CD4-positive, alpha-beta T cell (primary cell): ENCODE measurements around the gene ARRDC1. TPM values are rescaled to one million over a fixed set of nuclear protein-coding genes. Genes with fewer than 3 reads are reported as not detected.

Source experiments
- ATAC-seq: fragments of 200-7000 bp; cut with Tn5 transposase; one replicate; pipeline ENCODE4 v1.10.0; 2022; ENCODE audit warnings: mild to moderate bottlenecking; ENCODE audit not compliant: poor library complexity
- CTCF ChIA-PET: fragments of 350-600 bp; sonication (Branson Sonifier 250); formaldehyde crosslinking; loops from one replicate; lab custom pipeline; 2021; ENCODE audit warnings: antibody characterized with exemption, inconsistent platforms; lab: Charles Lee
- POLR2A ChIA-PET: fragments of 350-600 bp; sonication (Branson Sonifier 250); formaldehyde crosslinking; loops from one replicate; lab custom pipeline; 2021; ENCODE audit warnings: antibody characterized with exemption, inconsistent platforms; lab: Charles Lee
- DNase-seq, 14 experiments: peaks; one replicate each; pipeline ENCODE4 v3.0.0-alpha.2; 2013 to 2020; ENCODE audit warnings: mixed read lengths in 2 of 14
- H3K27ac ChIP-seq, 2 donors: one replicate each; pipeline versions ENCODE4 v1.5.1 to v1.7.0; 2013; ENCODE audit warnings: low read length in 2 of 2, low read depth in 1 of 2, mild to moderate bottlenecking in 1 of 2
- H3K27me3 ChIP-seq, 2 experiments: 1 replicate in 1 of 2; 2 replicates in 1 of 2; pipeline versions ENCODE4 v1.6.1 to v1.7.0; 2013; ENCODE audit warnings: low read length in 2 of 2, control low read depth in 1 of 2, mild to moderate bottlenecking in 1 of 2, moderate library complexity in 1 of 2; ENCODE audit not compliant: insufficient read depth in 2 of 2, control insufficient read depth in 1 of 2
- H3K36me3 ChIP-seq: one replicate; pipeline ENCODE4 v1.6.1; 2013; ENCODE audit warnings: low read length, control low read depth; ENCODE audit not compliant: insufficient read depth
- H3K4me1 ChIP-seq: one replicate; pipeline ENCODE4 v1.6.1; 2013; ENCODE audit warnings: low read length, control low read depth; ENCODE audit not compliant: insufficient read depth
- H3K4me3 ChIP-seq: one replicate; pipeline ENCODE4 v1.5.1; 2013; ENCODE audit warnings: mild to moderate bottlenecking, low read length, moderate library complexity
- H3K9me3 ChIP-seq, 2 experiments: 1 replicate in 1 of 2; 2 replicates in 1 of 2; pipeline versions ENCODE4 v1.6.1 to v1.7.0; 2013; ENCODE audit warnings: low read length in 2 of 2, mild to moderate bottlenecking in 2 of 2, control low read depth in 1 of 2, moderate library complexity in 1 of 2; ENCODE audit not compliant: control insufficient read depth in 1 of 2, insufficient read depth in 1 of 2
- H3K27ac Mint-ChIP-seq: one replicate; pipeline ENCODE4 v1.8.0; 2020; ENCODE audit warnings: mixed read lengths
- H3K27me3 Mint-ChIP-seq: one replicate; pipeline ENCODE4 v1.8.0; 2021; ENCODE audit warnings: mixed read lengths
- H3K36me3 Mint-ChIP-seq: one replicate; pipeline ENCODE4 v1.8.0; 2021; ENCODE audit warnings: low read depth, mixed read lengths
- H3K4me1 Mint-ChIP-seq: one replicate; pipeline ENCODE4 v1.8.0; 2021; ENCODE audit warnings: low read depth, mixed read lengths
- H3K4me3 Mint-ChIP-seq: one replicate; pipeline ENCODE4 v1.8.0; 2020; ENCODE audit warnings: mild to moderate bottlenecking, mixed read lengths
- H3K9me3 Mint-ChIP-seq: one replicate; pipeline ENCODE4 v1.8.0; 2020; ENCODE audit warnings: mixed read lengths
- CTCF ChIP-seq: fragments of 200-600 bp; IDR thresholded peaks from one replicate; pipeline ENCODE4 v1.8.0; 2022; ENCODE audit warnings: antibody characterized with exemption, mild to moderate bottlenecking
- intact Hi-C, 2 experiments: fragments of 100-400 bp; cut with DNase I in 1 of 2; cut with micrococcal nuclease in 1 of 2; formaldehyde crosslinking; loops; one replicate each; pipeline versions ENCODE4 v1.15.1 to v1.9.0; 2023 to 2025; cut with DNase I, micrococcal nuclease
- total RNA-seq, 174 experiments: library from RNA in 2 of 174; stranded (reverse) in 2 of 174; gene quantifications; one replicate each; pipeline ENCODE4 v1.2.3 and lab custom pipeline; 2021 to 2026

ARRDC1 gene
- total RNA-seq, 2 experiments from 2014 or later: 45.5 to 50.7 TPM

GRCh38 chr9:137588891-137589290 is 16.6 kb upstream of the ARRDC1 start:
- peaks cover 17% of the 10 kb centered on the region for H3K4me1 Mint-ChIP-seq
- H3K36me3 ChIP-seq: peaks cover 23% of the 10 kb centered on the region
- H3K36me3 Mint-ChIP-seq: peaks cover 24% of the 10 kb centered on the region
- peak overlapping the region; percentile 92 for H3K4me3 Mint-ChIP-seq
- H3K4me3 ChIP-seq: no peak overlapping the region
- ChIA-PET POLR2A (interaction anchor here (0.9 to 1.9 kb wide), 2 partner anchors 10 to 16 kb away, joined by 3 to 8 read pairs; partner anchors contain the start of gene DPH7), CTCF (no interaction called here)
- intact Hi-C loops: no loop called here
- H3K27me3 ChIP-seq: no peaks in the 10 kb centered on the region
- TF ChIP-seq CTCF: no peak
- no peaks in the 10 kb centered on the region for H3K9me3 Mint-ChIP-seq
- DNase-seq (no peak), ATAC-seq (no peak)
- no peak overlapping the region for H3K27ac Mint-ChIP-seq
- peaks cover 21% of the 10 kb centered on the region for H3K4me1 ChIP-seq
- H3K9me3 ChIP-seq: no peaks in the 10 kb centered on the region
- H3K27ac ChIP-seq: no peak overlapping the region
- H3K27me3 Mint-ChIP-seq: no peaks in the 10 kb centered on the region

GRCh38 chr9:137589441-137590122 is 15.9 kb upstream of the ARRDC1 start:
- no peaks in the 10 kb centered on the region for H3K9me3 Mint-ChIP-seq
- peak overlapping the region; percentile 52 for H3K4me3 ChIP-seq
- intact Hi-C loops: loop anchor here in 1 of 2 experiments (1.0 kb wide), 3 partner anchors 16 to 38 kb away; partner anchors contain the start of genes ARRDC1 and MRPL41

GRCh38 chr9:137590123-137590468 is 15.4 kb upstream of the ARRDC1 start:
- Histone ChIP-seq H3K4me3 (no peak overlapping the region), H3K4me1 (peaks cover 21% of the 10 kb centered on the region), H3K9me3 (no peaks in the 10 kb centered on the region), H3K27ac (no peak overlapping the region), H3K27me3 (no peaks in the 10 kb centered on the region), H3K36me3 (peaks cover 20% of the 10 kb centered on the region)
- ChIA-PET CTCF (no interaction called here), POLR2A (interaction anchor here (0.6 to 1.6 kb wide), 3 partner anchors 15 to 38 kb away, joined by 4 to 8 read pairs (median 6); partner anchors contain the start of genes ARRDC1, EHMT1 and MRPL41)
- no peak for ATAC-seq
- no peak overlapping the region for H3K4me3 Mint-ChIP-seq
- no peaks in the 10 kb centered on the region for H3K27me3 Mint-ChIP-seq
- intact Hi-C loops: loop anchor here in 1 of 2 experiments (1.0 kb wide), 3 partner anchors 15 to 39 kb away; partner anchors contain the start of genes ARRDC1 and MRPL41
- no peaks in the 10 kb centered on the region for H3K9me3 Mint-ChIP-seq
- DNase-seq: no peak
- peaks cover 17% of the 10 kb centered on the region for H3K4me1 Mint-ChIP-seq
- no peak for TF ChIP-seq CTCF
- no peak overlapping the region for H3K27ac Mint-ChIP-seq
- H3K36me3 Mint-ChIP-seq: peaks cover 21% of the 10 kb centered on the region

More at GRCh38 chr9:137589441-137590122, 15.9 kb upstream of the ARRDC1 start:
- no peaks in the 10 kb centered on the region for H3K9me3 ChIP-seq
- TF ChIP-seq CTCF: no peak
- peaks cover 21% of the 10 kb centered on the region for H3K4me1 ChIP-seq
- peak overlapping the region; percentile 92 for H3K4me3 Mint-ChIP-seq
- peaks cover 17% of the 10 kb centered on the region for H3K4me1 Mint-ChIP-seq
- H3K36me3 Mint-ChIP-seq: peaks cover 23% of the 10 kb centered on the region
- ATAC-seq (peak; percentile 3), DNase-seq (peak in 2 of 14 experiments; percentile 35 to 49)
- POLR2A ChIA-PET: interaction anchor here (0.9 to 1.9 kb wide), 3 partner anchors 10 to 16 kb away, joined by 3 to 8 read pairs (median 8); partner anchors contain the start of genes ARRDC1 and DPH7
- H3K27ac ChIP-seq: no peak overlapping the region
- no peaks in the 10 kb centered on the region for H3K27me3 ChIP-seq
- H3K27ac Mint-ChIP-seq: peak overlapping the region; percentile 59
- CTCF ChIA-PET: no interaction called here
- no peaks in the 10 kb centered on the region for H3K27me3 Mint-ChIP-seq
- peaks cover 20% of the 10 kb centered on the region for H3K36me3 ChIP-seq
